Gastroesophageal sphincter (tissue), 3 donors: Measurements from ENCODE around the gene HIVEP3.

Experiments
- EP300 ChIP-seq: sonication (generic); formaldehyde crosslinking; IDR thresholded peaks from one replicate; pipeline ENCODE4 v1.6.1; 2017; ENCODE audit warnings: antibody characterized with exemption, mild to moderate bottlenecking
- POLR2A ChIP-seq, 2 donors: fragments of 450-650 bp; IDR thresholded peaks; one replicate each; pipeline ENCODE4 v1.6.1; 2017; ENCODE audit warnings: antibody characterized with exemption in 2 of 2, mild to moderate bottlenecking in 2 of 2, moderate library complexity in 1 of 2
- POLR2AphosphoS5 ChIP-seq: sonication (generic); formaldehyde crosslinking; IDR thresholded peaks from one replicate; pipeline ENCODE4 v1.6.1; 2017; ENCODE audit warnings: antibody characterized with exemption
- TF ChIP-seq, protein P1 (sequence below), 4 experiments: fragments of 200-600 bp in 2 of 4; fragments of 450-650 bp in 2 of 4; sonication (generic) in 1 of 4; IDR thresholded peaks; one replicate each; pipeline ENCODE4 v1.5.1; 2017 to 2019; ENCODE audit warnings: antibody characterized with exemption in 4 of 4, mild to moderate bottlenecking in 2 of 4, moderate library complexity in 2 of 4

GRCh38 chr1:41526956-41527561 lies 391.7 kb downstream of the HIVEP3 start:
- TF ChIP-seq, protein P1, sequence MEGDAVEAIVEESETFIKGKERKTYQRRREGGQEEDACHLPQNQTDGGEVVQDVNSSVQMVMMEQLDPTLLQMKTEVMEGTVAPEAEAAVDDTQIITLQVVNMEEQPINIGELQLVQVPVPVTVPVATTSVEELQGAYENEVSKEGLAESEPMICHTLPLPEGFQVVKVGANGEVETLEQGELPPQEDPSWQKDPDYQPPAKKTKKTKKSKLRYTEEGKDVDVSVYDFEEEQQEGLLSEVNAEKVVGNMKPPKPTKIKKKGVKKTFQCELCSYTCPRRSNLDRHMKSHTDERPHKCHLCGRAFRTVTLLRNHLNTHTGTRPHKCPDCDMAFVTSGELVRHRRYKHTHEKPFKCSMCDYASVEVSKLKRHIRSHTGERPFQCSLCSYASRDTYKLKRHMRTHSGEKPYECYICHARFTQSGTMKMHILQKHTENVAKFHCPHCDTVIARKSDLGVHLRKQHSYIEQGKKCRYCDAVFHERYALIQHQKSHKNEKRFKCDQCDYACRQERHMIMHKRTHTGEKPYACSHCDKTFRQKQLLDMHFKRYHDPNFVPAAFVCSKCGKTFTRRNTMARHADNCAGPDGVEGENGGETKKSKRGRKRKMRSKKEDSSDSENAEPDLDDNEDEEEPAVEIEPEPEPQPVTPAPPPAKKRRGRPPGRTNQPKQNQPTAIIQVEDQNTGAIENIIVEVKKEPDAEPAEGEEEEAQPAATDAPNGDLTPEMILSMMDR (IDR thresholded peaks at IDR 0.05) = no peak
- TF ChIP-seq POLR2A (IDR thresholded peaks at IDR 0.05) = no peak
- no peak for TF ChIP-seq EP300
- no peak for TF ChIP-seq POLR2AphosphoS5
